Activated naive CD8-positive, alpha-beta T cell treated with anti-CD3 and anti-CD28 coated beads, Interleukin-2, amount 10 ng/mL, durations not matched to agents 7 days and 5 days (primary cell): ENCODE results near the gene SGK2. TPM values are rescaled to one million over a fixed set of nuclear protein-coding genes. Genes with fewer than 3 reads are reported as not detected.

ENCODE experiments used
- ATAC-seq: fragments of 150-1000 bp; cut with Tn5 transposase; one replicate; pipeline ENCODE4 v1.10.0; 2021; ENCODE audit warnings: low read depth, moderate library complexity
- POLR2A ChIA-PET: fragments of 350-600 bp; sonication (Branson Sonifier 250); formaldehyde crosslinking; loops from one replicate; lab custom pipeline; 2021; ENCODE audit warnings: antibody characterized with exemption; lab: Charles Lee
- DNase-seq: peaks from one replicate; pipeline ENCODE4 v3.0.0; 2021
- H3K27ac Mint-ChIP-seq: one replicate; pipeline ENCODE4 v1.8.0; 2022; ENCODE audit warnings: mild to moderate bottlenecking, mixed read lengths
- H3K27me3 Mint-ChIP-seq: one replicate; pipeline ENCODE4 v1.8.0; 2022; ENCODE audit warnings: mild to moderate bottlenecking, moderate library complexity, mixed read lengths
- H3K36me3 Mint-ChIP-seq: one replicate; pipeline ENCODE4 v1.8.0; 2021; ENCODE audit warnings: mild to moderate bottlenecking, mixed read lengths
- H3K4me1 Mint-ChIP-seq: one replicate; pipeline ENCODE4 v1.8.0; 2021; ENCODE audit warnings: mixed read lengths
- H3K4me3 Mint-ChIP-seq: one replicate; pipeline ENCODE4 v1.8.0; 2022; ENCODE audit warnings: mild to moderate bottlenecking, moderate library complexity, mixed read lengths
- H3K9me3 Mint-ChIP-seq: one replicate; pipeline ENCODE4 v1.8.0; 2021; ENCODE audit warnings: mixed read lengths
- total RNA-seq, 2 experiments: library from RNA; stranded (reverse); gene quantifications; one replicate each; pipeline ENCODE4 v1.2.3, GENCODE V29; 2021

The SGK2 gene
- under 1 TPM; 0.48 to 0.53 TPM for total RNA-seq

GRCh38 chr20:43558412-43559146 is at the start of gene SGK2:
Gene SGK2, plus strand, starts transcription at chr20:43559027. Its CDS starts 7,469 bp downstream, at chr20:43566496.
- POLR2A ChIA-PET: no interaction called here
- ATAC-seq: no peak
- no peak for DNase-seq
- H3K4me3 Mint-ChIP-seq: no peak within 1 kb of the TSS
- H3K27ac Mint-ChIP-seq: no peak within 1 kb of the TSS
- no peaks in the 10 kb centered on the region for H3K36me3 Mint-ChIP-seq
- peaks cover 2% of the 10 kb centered on the region for H3K4me1 Mint-ChIP-seq
- no peaks in the 10 kb centered on the region for H3K9me3 Mint-ChIP-seq
- no peaks in the 10 kb centered on the region for H3K27me3 Mint-ChIP-seq

DNA sequence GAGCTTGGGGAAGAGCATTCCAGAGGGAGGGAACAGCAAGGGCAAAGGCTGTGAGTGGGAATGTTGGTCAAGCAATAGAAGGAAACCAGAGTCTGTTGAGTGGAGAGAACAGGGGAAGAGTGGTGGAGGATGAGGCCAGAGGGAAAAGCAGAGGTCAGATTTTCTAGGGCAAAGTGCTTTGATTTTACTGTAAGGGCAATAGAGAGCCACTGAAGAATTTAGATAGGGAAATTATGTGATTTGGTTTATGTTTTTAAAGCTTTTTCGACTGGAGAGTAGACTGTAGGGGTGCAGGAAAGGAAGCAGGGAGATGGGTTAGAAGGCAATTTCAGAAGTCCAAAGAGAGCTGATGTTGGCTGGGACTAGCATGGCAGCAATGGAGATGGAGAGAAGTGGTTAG is 46.9 kb upstream of the SGK2 start:
- H3K4me1 Mint-ChIP-seq: peaks cover 5% of the 10 kb centered on the region
- POLR2A ChIA-PET: no interaction called here
- peaks cover 25% of the 10 kb centered on the region for H3K27me3 Mint-ChIP-seq
- DNase-seq (no peak), ATAC-seq (no peak)
- H3K36me3 Mint-ChIP-seq: no peaks in the 10 kb centered on the region
- no peak overlapping the region for H3K4me3 Mint-ChIP-seq
- no peaks in the 10 kb centered on the region for H3K9me3 Mint-ChIP-seq
- no peak overlapping the region for H3K27ac Mint-ChIP-seq

DNA sequence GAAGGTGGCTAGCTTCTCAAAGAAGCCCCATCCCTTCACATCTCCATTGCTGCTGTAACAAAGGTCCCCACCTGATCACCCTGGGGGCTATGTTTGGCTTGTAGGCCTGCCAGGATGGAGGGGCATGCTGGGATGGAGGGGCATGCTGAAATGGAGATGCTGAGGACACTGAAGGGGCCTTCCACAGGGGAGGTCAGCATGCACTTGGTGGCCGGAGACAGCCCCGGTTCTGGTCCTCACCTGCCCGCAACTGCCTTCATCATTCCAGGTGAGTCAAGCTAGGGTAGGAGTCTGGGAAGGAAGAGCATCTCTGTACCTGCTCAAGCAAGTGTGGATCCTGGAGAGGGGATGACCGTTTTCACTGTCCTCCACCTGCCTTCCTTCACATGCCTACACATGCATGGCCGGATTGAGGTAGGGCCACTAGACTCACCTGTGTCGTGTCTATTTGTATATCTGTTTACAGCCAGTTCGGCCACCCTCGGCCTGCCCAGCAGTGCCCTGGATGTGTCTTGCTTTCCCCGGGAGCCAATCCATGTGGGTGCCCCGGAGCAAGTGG is 45.4 kb upstream of the SGK2 start:
- POLR2A ChIA-PET: interaction anchor here (0.6 to 2.5 kb wide), 4 partner anchors 43 to 1820 kb away, joined by 3 to 26 read pairs (median 4); partner anchors contain the start of gene SRSF6

GRCh38 chr20:43513931-43514647 is 44.7 kb upstream of the SGK2 start:
- peak overlapping the region; percentile 87 for H3K27ac Mint-ChIP-seq
- H3K36me3 Mint-ChIP-seq: no peaks in the 10 kb centered on the region
- H3K27me3 Mint-ChIP-seq: peaks cover 8% of the 10 kb centered on the region
- H3K4me3 Mint-ChIP-seq: peak overlapping the region; percentile 91
- POLR2A ChIA-PET: interaction anchor here (0.6 to 2.5 kb wide), 4 partner anchors 44 to 1821 kb away, joined by 3 to 26 read pairs (median 4); partner anchors contain the start of gene SRSF6
- ATAC-seq: peak; percentile 91
- no peaks in the 10 kb centered on the region for H3K9me3 Mint-ChIP-seq
- DNase-seq: peak; percentile 86
- peaks cover 3% of the 10 kb centered on the region for H3K4me1 Mint-ChIP-seq

More for the DNA sequence above, 45.4 kb upstream of the SGK2 start:
- H3K9me3 Mint-ChIP-seq: no peaks in the 10 kb centered on the region
- H3K4me1 Mint-ChIP-seq: peaks cover 5% of the 10 kb centered on the region
- H3K36me3 Mint-ChIP-seq: no peaks in the 10 kb centered on the region
- H3K27ac Mint-ChIP-seq: peak overlapping the region; percentile 48
- peaks cover 14% of the 10 kb centered on the region for H3K27me3 Mint-ChIP-seq
- no peak for DNase-seq
- H3K4me3 Mint-ChIP-seq: peak overlapping the region; percentile 91
- no peak for ATAC-seq

GRCh38 chr20:43514648-43514999 is 44.2 kb upstream of the SGK2 start:
- peaks cover 3% of the 10 kb centered on the region for H3K4me1 Mint-ChIP-seq
- POLR2A ChIA-PET: interaction anchor here (0.9 to 2.5 kb wide), 3 partner anchors 57 to 1822 kb away, joined by 3 to 26 read pairs (median 3); partner anchors contain the start of gene SRSF6
- DNase-seq (no peak), ATAC-seq (peak; percentile 34)
- peak overlapping the region; percentile 87 for H3K27ac Mint-ChIP-seq
- H3K36me3 Mint-ChIP-seq: no peaks in the 10 kb centered on the region
- peaks cover 3% of the 10 kb centered on the region for H3K27me3 Mint-ChIP-seq
- H3K4me3 Mint-ChIP-seq: peak overlapping the region; percentile 91
- no peaks in the 10 kb centered on the region for H3K9me3 Mint-ChIP-seq

GRCh38 chr20:43515628-43516027 is 43.2 kb upstream of the SGK2 start:
- no peaks in the 10 kb centered on the region for H3K27me3 Mint-ChIP-seq
- no peaks in the 10 kb centered on the region for H3K36me3 Mint-ChIP-seq
- no peak overlapping the region for H3K27ac Mint-ChIP-seq
- no peaks in the 10 kb centered on the region for H3K9me3 Mint-ChIP-seq
- POLR2A ChIA-PET: interaction anchor here (2.5 kb wide), 1 partner anchor 58 kb away, joined by 26 read pairs; the partner anchor contains the start of gene SRSF6
- H3K4me1 Mint-ChIP-seq: peaks cover 3% of the 10 kb centered on the region
- H3K4me3 Mint-ChIP-seq: peak overlapping the region; percentile 50
- DNase-seq (no peak), ATAC-seq (no peak)

DNA sequence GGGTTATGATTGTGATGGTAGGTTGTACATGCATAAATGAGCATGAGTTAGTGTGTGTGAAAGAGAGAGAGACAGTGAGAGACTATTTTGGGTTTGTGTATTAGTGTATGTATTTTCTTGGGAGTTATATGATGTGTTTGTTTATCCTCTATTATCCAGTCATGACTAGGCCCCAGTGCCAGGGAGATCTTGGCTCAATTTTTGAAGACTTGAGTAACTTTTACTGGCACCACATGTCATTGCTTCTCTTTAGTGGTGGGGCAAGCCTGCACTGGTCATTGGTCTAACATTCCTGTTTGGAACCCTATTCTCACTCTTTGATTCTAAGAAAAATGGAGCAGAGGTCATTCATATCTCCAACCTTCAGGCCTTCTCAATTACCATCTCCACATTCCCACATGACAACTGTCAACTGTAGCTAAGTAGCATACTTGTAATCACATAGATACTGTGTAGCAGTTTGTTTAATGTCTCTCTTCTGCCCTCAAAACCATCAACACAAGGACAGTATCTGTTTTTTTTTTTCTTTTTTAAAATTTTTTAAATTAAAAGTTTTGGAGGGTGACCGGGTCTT is 42.5 kb upstream of the SGK2 start:
- no peak overlapping the region for H3K27ac Mint-ChIP-seq
- no peaks in the 10 kb centered on the region for H3K36me3 Mint-ChIP-seq
- no peaks in the 10 kb centered on the region for H3K9me3 Mint-ChIP-seq
- H3K27me3 Mint-ChIP-seq: no peaks in the 10 kb centered on the region
- H3K4me3 Mint-ChIP-seq: no peak overlapping the region
- no peak for ATAC-seq
- H3K4me1 Mint-ChIP-seq: peaks cover 3% of the 10 kb centered on the region
- DNase-seq: no peak
- POLR2A ChIA-PET: interaction anchor here (0.6 to 1.3 kb wide), 2 partner anchors 58 to 151 kb away, joined by 3 to 4 read pairs; no protein-coding TSS in a partner anchor

GRCh38 chr20:43520074-43520630 is 38.7 kb upstream of the SGK2 start:
- no peak for DNase-seq
- Mint-ChIP-seq H3K27ac (no peak overlapping the region), H3K36me3 (no peaks in the 10 kb centered on the region), H3K4me1 (peaks cover 3% of the 10 kb centered on the region), H3K27me3 (no peaks in the 10 kb centered on the region), H3K9me3 (peaks cover 2% of the 10 kb centered on the region), H3K4me3 (no peak overlapping the region)
- POLR2A ChIA-PET: no interaction called here
- no peak for ATAC-seq

- DNase-seq (no peak), ATAC-seq (no peak)
- POLR2A ChIA-PET: no interaction called here
- no peaks in the 10 kb centered on the region for H3K27me3 Mint-ChIP-seq
- no peaks in the 10 kb centered on the region for H3K4me1 Mint-ChIP-seq
- peaks cover 1% of the 10 kb centered on the region for H3K36me3 Mint-ChIP-seq
- peaks cover 2% of the 10 kb centered on the region for H3K9me3 Mint-ChIP-seq
- no peak overlapping the region for H3K27ac Mint-ChIP-seq
- no peak overlapping the region for H3K4me3 Mint-ChIP-seq
Observed at GRCh38 chr20:43525021-43525420, 33.8 kb upstream of the SGK2 start.

DNA sequence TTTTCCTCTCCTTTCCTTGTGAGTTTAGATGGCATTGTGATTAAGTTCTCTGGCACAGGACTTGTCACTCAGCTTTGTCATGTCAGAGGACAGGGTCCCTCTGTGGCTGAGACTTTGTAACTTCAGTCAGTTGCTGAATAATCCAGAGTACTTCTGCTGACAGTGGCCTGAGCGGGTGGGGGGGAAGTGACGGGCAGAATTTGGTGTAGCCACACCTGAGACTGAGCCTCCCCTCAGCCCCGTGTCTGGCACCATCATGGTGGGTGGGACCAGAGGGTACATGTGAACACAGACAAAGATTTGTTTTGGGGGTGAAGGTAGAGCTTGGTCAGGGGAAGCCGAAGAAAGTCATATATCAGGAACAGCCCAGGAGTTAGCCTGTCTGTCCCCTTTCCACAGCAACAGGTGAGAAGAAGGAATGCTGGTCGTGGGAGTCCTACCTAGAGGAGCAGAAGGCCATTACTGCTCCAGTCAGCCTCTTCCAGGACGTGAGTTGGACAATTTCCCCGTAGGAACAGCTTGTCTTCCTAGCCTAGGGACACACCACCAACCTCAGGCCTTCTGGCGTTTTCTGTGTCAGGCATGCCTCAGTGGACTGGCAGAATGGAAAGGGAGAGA is 30.5 kb upstream of the SGK2 start:
- no peaks in the 10 kb centered on the region for H3K27me3 Mint-ChIP-seq
- H3K4me1 Mint-ChIP-seq: no peaks in the 10 kb centered on the region
- POLR2A ChIA-PET: no interaction called here
- peaks cover 1% of the 10 kb centered on the region for H3K36me3 Mint-ChIP-seq
- ATAC-seq: no peak
- peaks cover 2% of the 10 kb centered on the region for H3K9me3 Mint-ChIP-seq
- DNase-seq: no peak
- no peak overlapping the region for H3K4me3 Mint-ChIP-seq
- H3K27ac Mint-ChIP-seq: no peak overlapping the region

DNA sequence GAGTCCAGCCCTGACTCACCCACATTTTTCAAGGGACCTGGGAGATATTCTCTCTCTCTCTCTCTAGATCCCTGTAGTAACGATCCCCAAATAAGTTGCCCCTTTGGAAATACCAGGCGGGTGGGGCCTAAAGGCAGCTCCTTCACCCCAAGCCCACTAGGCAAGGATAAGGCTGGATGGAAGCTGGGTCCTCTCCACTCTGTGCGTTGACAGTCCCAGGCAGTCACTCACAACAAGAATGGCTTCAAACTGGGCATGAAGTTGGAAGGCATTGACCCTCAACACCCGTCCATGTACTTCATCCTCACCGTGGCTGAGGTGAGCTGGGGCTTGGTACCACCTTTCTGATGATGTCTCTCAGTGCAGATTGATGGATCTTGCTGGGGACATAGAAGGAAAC is 29.8 kb upstream of the SGK2 start:
- Mint-ChIP-seq H3K4me1 (no peaks in the 10 kb centered on the region), H3K36me3 (peaks cover 1% of the 10 kb centered on the region), H3K27ac (no peak overlapping the region), H3K4me3 (no peak overlapping the region), H3K27me3 (no peaks in the 10 kb centered on the region), H3K9me3 (peaks cover 2% of the 10 kb centered on the region)
- DNase-seq (no peak), ATAC-seq (no peak)
- POLR2A ChIA-PET: no interaction called here

DNA sequence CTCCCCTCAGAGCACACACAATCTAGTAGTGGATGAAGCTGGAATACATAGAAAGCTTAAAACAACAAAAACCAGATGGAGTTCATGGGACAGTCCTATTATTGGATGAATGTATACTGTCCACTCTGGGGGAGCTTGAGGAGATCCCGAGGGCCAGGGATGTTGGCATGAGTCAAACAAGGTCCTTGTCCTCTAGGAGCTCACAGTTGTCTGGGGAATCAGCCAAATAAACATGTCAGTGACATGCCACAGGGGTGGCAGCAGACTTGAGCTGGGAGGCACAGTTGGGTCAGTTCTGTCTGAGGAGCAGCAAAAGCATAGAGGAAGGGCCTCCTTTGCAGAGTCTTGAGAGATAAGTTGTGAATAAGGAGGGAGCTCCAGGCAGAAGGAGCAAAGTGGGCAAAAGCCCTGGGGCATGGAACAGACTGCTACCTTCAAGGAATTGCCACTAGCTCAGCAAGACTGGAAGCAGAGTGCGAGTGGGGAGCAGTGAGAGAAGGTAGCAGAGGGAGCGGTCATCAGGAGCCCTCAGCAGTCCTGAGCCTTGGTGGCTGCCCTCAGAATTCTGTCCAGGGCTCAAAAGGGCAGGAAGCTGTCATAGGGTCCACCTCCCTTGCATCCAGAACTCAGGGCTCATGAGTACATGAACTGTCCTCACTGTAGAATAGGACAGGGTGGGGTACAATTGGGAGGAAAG is 29.2 kb upstream of the SGK2 start:
- Mint-ChIP-seq H3K36me3 (peaks cover 1% of the 10 kb centered on the region), H3K4me3 (no peak overlapping the region), H3K4me1 (no peaks in the 10 kb centered on the region), H3K27ac (peak overlapping the region; percentile 13), H3K27me3 (no peaks in the 10 kb centered on the region), H3K9me3 (peaks cover under 1% of the 10 kb centered on the region)
- DNase-seq (no peak), ATAC-seq (no peak)
- POLR2A ChIA-PET: no interaction called here
